Measurements from ENCODE around the gene TNFRSF8.

The TNFRSF8 gene

GRCh38 chr1:12170263-12170671 lies 107.2 kb downstream of the TNFRSF8 start:
- DNase-seq: no peak
- TF ChIP-seq GATA1 (IDR thresholded peaks at IDR 0.05; ENCODE audit: low read depth, low read length): no peak
- no peak for TF ChIP-seq POLR2A (IDR thresholded peaks at IDR 0.05; ENCODE audit: low read length)

DNA sequence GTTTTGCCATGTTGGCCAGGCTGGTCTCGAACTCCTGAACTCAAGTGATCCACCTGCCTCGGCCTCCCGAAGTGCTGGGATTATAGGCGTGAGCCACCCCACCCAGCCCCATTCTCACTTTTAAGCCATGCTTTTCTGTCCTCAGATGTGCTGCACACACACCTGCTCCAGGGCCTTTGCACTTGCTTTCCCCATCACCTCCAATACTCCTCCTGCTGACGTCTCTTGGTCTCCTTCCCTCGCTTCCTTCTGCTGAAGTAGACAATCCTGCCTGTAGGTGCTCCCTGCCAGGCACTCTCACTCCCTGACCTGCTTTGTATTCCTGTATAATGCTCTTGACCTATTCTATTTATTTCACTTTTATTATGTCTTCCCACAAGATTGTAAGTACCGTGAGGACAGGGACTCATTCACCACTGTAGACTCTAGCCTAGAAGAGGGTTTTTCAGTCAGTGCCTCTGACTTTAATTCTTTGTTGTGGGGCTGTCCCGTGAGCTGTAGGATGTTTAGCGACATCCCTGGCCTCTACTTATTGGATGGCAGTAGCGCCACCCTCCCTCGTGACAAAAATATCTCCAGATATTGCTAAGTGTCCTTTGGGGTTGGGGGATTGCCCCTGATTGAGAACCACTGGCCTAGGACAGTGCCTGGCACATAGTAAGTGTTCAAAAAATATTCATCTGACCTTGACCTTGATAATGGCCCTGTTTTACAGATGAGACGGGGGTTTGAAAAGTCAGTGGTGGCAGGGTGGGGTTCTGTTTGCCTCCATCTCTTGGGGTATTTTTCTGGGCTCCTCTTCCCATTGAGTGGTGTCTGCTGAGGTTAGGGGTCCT lies 108.3 kb downstream of the TNFRSF8 start:
- TF ChIP-seq POLR2A (IDR thresholded peaks at IDR 0.05; ENCODE audit: low read length) (no peak), GATA1 (IDR thresholded peaks at IDR 0.05; ENCODE audit: low read depth, low read length) (no peak)
- DNase-seq: no peak

- TF ChIP-seq GATA1 (IDR thresholded peaks at IDR 0.05; ENCODE audit: low read depth, low read length) (no peak), POLR2A (IDR thresholded peaks at IDR 0.05; ENCODE audit: low read length) (no peak)
Measured at GRCh38 chr1:12172042-12172851, 109.1 kb downstream of the TNFRSF8 start.

DNA sequence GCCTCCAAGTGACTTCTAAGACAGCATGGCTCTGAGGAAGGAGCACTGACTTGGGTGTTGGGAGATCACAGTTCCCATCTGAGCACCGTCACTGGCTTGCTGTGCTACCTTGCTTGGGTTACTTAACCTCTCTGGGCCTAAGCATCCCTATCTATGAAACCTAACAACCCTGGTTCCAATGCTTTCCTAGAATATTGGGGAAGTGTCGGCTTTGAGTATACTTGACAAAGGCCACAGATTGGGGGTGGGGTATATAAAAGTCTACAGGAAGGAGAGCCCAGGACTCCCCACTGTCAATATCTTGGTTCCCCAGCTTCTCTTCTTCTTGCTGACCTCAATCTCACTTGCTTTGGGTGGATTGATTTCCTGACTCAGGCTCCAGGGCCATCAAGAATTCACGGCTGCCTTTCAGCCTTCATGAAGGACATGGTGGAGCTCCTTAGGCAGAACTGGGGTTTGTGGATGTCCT lies 110.0 kb downstream of the TNFRSF8 start:
- no peak for DNase-seq
- TF ChIP-seq GATA1 (IDR thresholded peaks at IDR 0.05; ENCODE audit: low read depth, low read length): no peak
- TF ChIP-seq POLR2A (IDR thresholded peaks at IDR 0.05; ENCODE audit: low read length): no peak

More at GRCh38 chr1:12172042-12172851, 109.1 kb downstream of the TNFRSF8 start:
- DNase-seq: no peak

GRCh38 chr1:12173631-12174121 lies 110.6 kb downstream of the TNFRSF8 start:
- TF ChIP-seq GATA1 (IDR thresholded peaks at IDR 0.05; ENCODE audit: low read depth, low read length): no peak
- TF ChIP-seq POLR2A (IDR thresholded peaks at IDR 0.05; ENCODE audit: low read length): no peak
- peak in 1 of 2 experiments; percentile 12 for DNase-seq

DNA sequence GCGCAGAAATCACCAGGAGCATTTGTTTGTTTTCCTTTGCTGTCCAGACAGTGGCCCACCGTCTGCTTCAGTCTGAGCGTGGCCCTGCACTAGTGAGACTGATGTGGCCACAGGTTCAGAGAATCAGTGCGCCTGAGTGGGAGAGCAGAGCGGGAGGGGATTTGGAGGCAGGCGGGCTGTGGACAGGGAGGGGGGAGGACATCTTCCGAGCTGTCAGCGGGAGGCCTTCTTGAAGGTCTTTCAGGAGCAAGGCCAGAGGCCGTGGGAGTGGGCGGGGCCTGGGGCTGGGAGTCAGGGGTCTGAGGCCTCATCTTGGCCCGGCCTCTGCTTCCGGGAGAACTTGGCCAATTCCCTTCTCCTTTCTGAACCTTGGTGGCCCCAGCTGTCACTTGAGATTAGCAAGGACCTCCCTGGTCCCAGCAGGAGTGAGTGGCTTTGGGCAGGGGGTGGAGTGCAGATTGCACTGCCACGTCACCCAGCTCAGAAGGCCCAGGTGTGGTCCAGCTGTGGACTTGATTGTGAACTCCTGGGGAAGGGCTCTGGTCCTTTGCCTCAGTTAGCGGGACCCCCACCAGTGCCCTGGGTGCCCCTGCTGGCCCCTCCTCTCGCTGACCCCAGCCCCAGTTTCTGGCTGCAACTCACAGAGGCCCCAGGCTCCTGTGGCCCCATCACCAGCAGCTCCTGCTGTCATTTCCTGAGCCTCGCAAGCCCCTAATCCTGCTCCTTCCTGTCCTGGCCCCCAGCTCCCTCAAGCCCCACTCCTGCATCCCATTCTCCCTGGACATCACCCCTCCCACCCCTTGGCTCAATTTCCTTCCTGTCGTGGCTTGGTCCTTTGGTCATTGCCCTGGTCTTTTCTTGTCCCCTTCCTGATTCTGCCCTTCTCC lies 112.1 kb downstream of the TNFRSF8 start:
- TF ChIP-seq POLR2A (IDR thresholded peaks at IDR 0.05; ENCODE audit: low read length) (no peak), GATA1 (IDR thresholded peaks at IDR 0.05; ENCODE audit: low read depth, low read length) (no peak)
- peak; percentile 13 to 23 for DNase-seq

GRCh38 chr1:12176298-12177118 lies 113.4 kb downstream of the TNFRSF8 start:
- TF ChIP-seq POLR2A (IDR thresholded peaks at IDR 0.05; ENCODE audit: low read length) (no peak), GATA1 (IDR thresholded peaks at IDR 0.05; ENCODE audit: low read depth, low read length) (no peak)
- DNase-seq: no peak

GRCh38 chr1:12177156-12177998 lies 114.3 kb downstream of the TNFRSF8 start:
- no peak for DNase-seq
- no peak for TF ChIP-seq GATA1 (IDR thresholded peaks at IDR 0.05; ENCODE audit: low read depth, low read length)
- TF ChIP-seq POLR2A (IDR thresholded peaks at IDR 0.05; ENCODE audit: low read length): no peak

DNA sequence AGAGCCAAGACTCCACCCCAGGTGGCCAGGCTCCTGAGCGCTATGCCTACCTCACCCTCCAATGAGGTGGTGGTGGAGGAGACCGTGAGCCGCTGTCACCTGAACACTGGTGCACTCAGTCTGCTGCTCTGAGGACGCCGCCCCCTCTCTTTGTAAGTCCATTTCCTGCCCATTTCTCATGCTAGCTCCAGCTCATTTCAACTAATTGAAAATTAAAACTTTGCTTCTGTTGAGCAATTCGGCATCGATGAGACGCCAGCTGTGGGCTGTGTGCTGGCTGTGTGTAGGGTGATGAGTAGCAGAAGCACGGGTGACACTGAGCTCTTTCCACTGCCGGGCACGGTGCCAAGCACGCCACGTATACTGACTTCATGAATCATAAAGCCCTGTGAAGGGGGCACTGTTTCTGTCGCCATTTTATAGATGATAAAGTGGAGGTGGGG lies 114.9 kb downstream of the TNFRSF8 start:
- no peak for DNase-seq
- TF ChIP-seq GATA1 (IDR thresholded peaks at IDR 0.05; ENCODE audit: low read depth, low read length) (no peak), POLR2A (IDR thresholded peaks at IDR 0.05; ENCODE audit: low read length) (no peak)

- DNase-seq: no peak
- TF ChIP-seq POLR2A (IDR thresholded peaks at IDR 0.05; ENCODE audit: low read length) (no peak), GATA1 (IDR thresholded peaks at IDR 0.05; ENCODE audit: low read depth, low read length) (no peak)
Measured at GRCh38 chr1:12178511-12178910, 115.4 kb downstream of the TNFRSF8 start.

DNA sequence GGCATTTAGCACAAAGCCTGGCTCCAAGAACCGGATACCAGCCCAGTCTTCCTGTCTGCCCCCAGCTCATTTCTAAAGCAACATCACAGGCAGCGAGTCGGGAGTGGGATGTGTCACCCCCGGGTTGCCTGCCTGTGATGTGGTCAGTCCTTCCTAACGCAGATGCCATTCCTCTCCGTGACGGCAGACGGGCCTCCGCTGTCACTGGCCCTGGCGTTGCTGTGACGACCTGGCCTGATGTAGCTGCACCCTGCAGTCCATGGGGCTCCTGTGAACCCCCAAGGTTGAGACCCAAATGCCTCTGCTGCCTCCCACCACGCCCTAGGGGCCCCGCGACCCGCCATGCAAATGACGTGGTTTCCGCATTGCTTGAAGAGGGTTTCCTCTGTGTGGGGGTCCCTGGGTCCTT lies 116.0 kb downstream of the TNFRSF8 start:
- DNase-seq: no peak
- no peak for TF ChIP-seq GATA1 (IDR thresholded peaks at IDR 0.05; ENCODE audit: low read depth, low read length)
- TF ChIP-seq POLR2A (IDR thresholded peaks at IDR 0.05; ENCODE audit: low read length): no peak

DNA sequence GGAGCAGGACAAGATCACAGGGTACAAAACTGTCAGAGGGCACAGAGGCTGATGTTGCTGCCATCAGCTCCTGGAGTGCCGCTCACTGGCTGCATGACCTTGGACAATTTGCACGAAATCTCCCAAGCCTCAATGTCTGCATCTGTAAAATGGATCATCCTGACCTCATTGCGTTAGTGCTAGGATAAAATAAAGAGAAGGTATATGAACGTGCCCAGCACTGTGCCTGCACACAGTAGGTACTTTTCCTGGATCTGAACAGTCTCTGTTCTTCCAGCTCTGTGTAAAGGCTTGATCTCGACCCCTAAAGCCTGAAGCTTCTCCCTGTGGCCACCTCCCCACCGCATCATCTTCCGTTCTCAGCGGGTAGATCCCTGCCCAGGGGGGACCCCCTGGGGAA lies 116.6 kb downstream of the TNFRSF8 start:
- TF ChIP-seq POLR2A (IDR thresholded peaks at IDR 0.05; ENCODE audit: low read length): no peak
- no peak for TF ChIP-seq GATA1 (IDR thresholded peaks at IDR 0.05; ENCODE audit: low read depth, low read length)
- no peak for DNase-seq

Data from erythroblast (primary cell).